GM23338 (cell line): Measurements from ENCODE around the gene DLG2. TPM values are rescaled to one million over a fixed set of nuclear protein-coding genes. Genes with fewer than 3 reads are reported as not detected.

Experiments used
- ATAC-seq: fragments of 200-7000 bp; cut with Tn5 transposase; 3 replicates; pipeline ENCODE4 v1.9.1; 2020
- DNase-seq: peaks from one replicate; pipeline ENCODE4 v3.0.0-alpha.2; 2015; ENCODE audit warnings: low spot score
- H2AFZ ChIP-seq: fragments of 200-600 bp; sonication (generic); 2 replicates; pipeline ENCODE4 v1.8.0; 2016; ENCODE audit warnings: antibody characterized with exemption, mild to moderate bottlenecking, moderate library complexity
- H3F3A ChIP-seq: fragments of 200-600 bp; sonication (generic); replicated peaks from 2 replicates; pipeline ENCODE4 v1.8.0; 2017; ENCODE audit warnings: antibody characterized with exemption, mixed run types, low read depth
- H3K27ac ChIP-seq: fragments of 200-600 bp; sonication (generic); 2 replicates; pipeline ENCODE4 v1.6.1; 2016; ENCODE audit warnings: low read depth
- H3K27me3 ChIP-seq: fragments of 200-600 bp; sonication (generic); 2 replicates; pipeline ENCODE4 v1.8.0; 2016; ENCODE audit warnings: mild to moderate bottlenecking, mixed run types, moderate library complexity; ENCODE audit not compliant: insufficient read depth
- H3K36me3 ChIP-seq: fragments of 200-600 bp; sonication (generic); 2 replicates; pipeline ENCODE4 v1.8.0; 2016; ENCODE audit warnings: mild to moderate bottlenecking; ENCODE audit not compliant: insufficient read depth
- H3K4me1 ChIP-seq: fragments of 200-600 bp; sonication (generic); 2 replicates; pipeline ENCODE4 v1.8.0; 2016; ENCODE audit warnings: mild to moderate bottlenecking, moderate library complexity; ENCODE audit not compliant: insufficient read depth
- H3K4me2 ChIP-seq: fragments of 200-600 bp; sonication (generic); 2 replicates; pipeline ENCODE4 v1.7.1; 2017; ENCODE audit warnings: mixed run types
- H3K4me3 ChIP-seq: fragments of 200-600 bp; sonication (generic); 2 replicates; pipeline ENCODE4 v1.6.1; 2016; ENCODE audit warnings: mixed run types
- H3K79me2 ChIP-seq: fragments of 200-600 bp; sonication (generic); replicated peaks from 2 replicates; pipeline ENCODE4 v1.8.0; 2017; ENCODE audit warnings: mild to moderate bottlenecking; ENCODE audit not compliant: insufficient read depth
- H3K9me2 ChIP-seq: fragments of 200-600 bp; sonication (generic); 2 replicates; pipeline ENCODE4 v1.8.0; 2017; ENCODE audit not compliant: insufficient read depth
- H4K20me1 ChIP-seq: fragments of 200-600 bp; sonication (generic); replicated peaks from 2 replicates; pipeline ENCODE4 v1.8.0; 2017; ENCODE audit warnings: mild to moderate bottlenecking; ENCODE audit not compliant: insufficient read depth
- H3K27ac Mint-ChIP-seq: 2 replicates; pipeline ENCODE4 v1.8.0; 2020; ENCODE audit warnings: inconsistent platforms, mild to moderate bottlenecking, moderate library complexity, mixed read lengths
- H3K27me3 Mint-ChIP-seq: 3 replicates; pipeline ENCODE4 v1.8.0; 2022; ENCODE audit warnings: low read depth, mild to moderate bottlenecking, moderate library complexity, mixed read lengths, inconsistent platforms; ENCODE audit not compliant: insufficient read depth, poor library complexity
- H3K36me3 Mint-ChIP-seq: 3 replicates; pipeline ENCODE4 v1.8.0; 2021; ENCODE audit warnings: low read depth, mild to moderate bottlenecking, inconsistent platforms, moderate library complexity, mixed read lengths
- H3K4me1 Mint-ChIP-seq: 3 replicates; pipeline ENCODE4 v1.8.0; 2020; ENCODE audit warnings: mild to moderate bottlenecking, inconsistent platforms, mixed read lengths
- H3K4me3 Mint-ChIP-seq: 3 replicates; pipeline ENCODE4 v1.8.0; 2021; ENCODE audit warnings: moderate library complexity, mild to moderate bottlenecking, inconsistent platforms, mixed read lengths
- H3K9me3 Mint-ChIP-seq: 3 replicates; pipeline ENCODE4 v1.8.0; 2020; ENCODE audit warnings: moderate library complexity, mild to moderate bottlenecking, inconsistent platforms, mixed read lengths
- EZH2 ChIP-seq: fragments of 200-600 bp; sonication (generic); IDR thresholded peaks from one replicate; pipeline ENCODE4 v1.8.0; 2017; ENCODE audit warnings: antibody characterized with exemption, mild to moderate bottlenecking, low read depth; ENCODE audit not compliant: unreplicated experiment
- EZH2phosphoT487 ChIP-seq: fragments of 200-600 bp; sonication (generic); IDR thresholded peaks from one replicate; pipeline ENCODE4 v1.8.1; 2018; ENCODE audit warnings: antibody characterized with exemption; ENCODE audit not compliant: unreplicated experiment
- JUNB ChIP-seq: IDR thresholded peaks from one replicate; pipeline ENCODE4 v1.6.1; 2016; ENCODE audit warnings: antibody characterized with exemption; ENCODE audit not compliant: unreplicated experiment
- NANOG ChIP-seq: IDR thresholded peaks from 2 replicates; pipeline ENCODE4 v1.6.1; 2016; ENCODE audit warnings: antibody characterized with exemption, borderline replicate concordance
- POLR2AphosphoS5 ChIP-seq: IDR thresholded peaks from 2 replicates; pipeline ENCODE4 v1.6.1; 2016; ENCODE audit warnings: antibody characterized with exemption, low read depth
- STAT1 ChIP-seq: IDR thresholded peaks from one replicate; pipeline ENCODE4 v1.6.1; 2016; ENCODE audit warnings: antibody characterized with exemption; ENCODE audit not compliant: unreplicated experiment
- ZNF114 ChIP-seq: fragments of 250-450 bp; sonication (Bioruptor Pico); IDR thresholded peaks from 2 replicates; pipeline ENCODE4 v1.5.0; 2020; ENCODE audit warnings: mild to moderate bottlenecking, moderate library complexity
- ZNF331 ChIP-seq: fragments of 250-450 bp; sonication (Bioruptor Pico); IDR thresholded peaks from 2 replicates; pipeline ENCODE4 v1.5.0; 2020; ENCODE audit warnings: low read depth, mild to moderate bottlenecking, moderate library complexity
- polyA plus RNA-seq: library from polyadenylated mRNA; unstranded; fragments of >200 nt; fragmentation: Nextera tagmentation; extraction: Ambion mirVana; gene quantifications from 2 replicates; pipeline ENCODE4 v1.2.1, GENCODE V29; 2016
- total RNA-seq: library from RNA; depleted of rRNA; stranded (reverse); fragments of >200 nt; shearing (Covaris generic); gene quantifications from 2 replicates; pipeline ENCODE4 v1.2.3, GENCODE V29; 2014
- TF ChIP-seq, protein P1 (sequence below): IDR thresholded peaks from one replicate; pipeline ENCODE4 v1.6.1; 2018; ENCODE audit warnings: antibody characterized with exemption; ENCODE audit not compliant: unreplicated experiment
- TF ChIP-seq, protein P2 (sequence below): fragments of 250-450 bp; sonication (Bioruptor Pico); IDR thresholded peaks from 2 replicates; pipeline ENCODE4 v1.5.0; 2020; ENCODE audit warnings: mild to moderate bottlenecking, moderate library complexity
- TF ChIP-seq, protein P3 (sequence below): IDR thresholded peaks from 2 replicates; pipeline ENCODE4 v1.6.1; 2016; ENCODE audit warnings: antibody characterized with exemption
- TF ChIP-seq, protein P4 (sequence below), 2 experiments: fragments of 200-600 bp in 1 of 2; sonication (generic) in 1 of 2; conservative IDR thresholded peaks; 2 replicates each; pipeline versions ENCODE4 v1.5.1 to v1.6.1; 2016 to 2017; ENCODE audit warnings: antibody characterized with exemption in 2 of 2, low read depth in 2 of 2, mild to moderate bottlenecking in 2 of 2, moderate library complexity in 1 of 2

Gene DLG2
- total and polyA plus RNA-seq, 2 experiments from 2014 or later, result 19.8 to 21.5 TPM

DNA sequence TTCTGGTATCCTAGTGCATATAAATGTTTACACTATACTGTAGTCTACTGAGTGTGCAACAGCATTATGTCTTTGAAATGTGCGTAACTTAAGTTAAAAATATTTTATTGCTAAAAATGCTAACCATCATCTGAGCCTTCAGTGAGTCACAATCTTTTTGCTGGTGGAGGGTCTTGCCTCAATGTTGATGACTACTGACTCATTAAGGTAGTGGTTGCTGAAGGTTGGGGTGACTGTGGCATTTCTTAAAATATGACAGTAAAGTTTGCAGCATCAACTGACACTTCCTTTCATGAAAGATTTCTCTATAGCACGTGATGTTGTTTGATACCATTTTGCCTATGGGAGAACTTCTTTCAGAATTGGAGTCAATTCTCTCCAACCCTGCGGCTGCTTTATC lies 46.2 kb upstream of the DLG2 start:
- no peak for TF ChIP-seq POLR2AphosphoS5
- no peak for TF ChIP-seq STAT1
- no peak for TF ChIP-seq JUNB
- no peak for TF ChIP-seq ZNF114 (CRISPR knock-in tag)
- TF ChIP-seq NANOG, result no peak
- TF ChIP-seq EZH2, result no peak
- no peak for TF ChIP-seq EZH2phosphoT487
- TF ChIP-seq, protein P1, sequence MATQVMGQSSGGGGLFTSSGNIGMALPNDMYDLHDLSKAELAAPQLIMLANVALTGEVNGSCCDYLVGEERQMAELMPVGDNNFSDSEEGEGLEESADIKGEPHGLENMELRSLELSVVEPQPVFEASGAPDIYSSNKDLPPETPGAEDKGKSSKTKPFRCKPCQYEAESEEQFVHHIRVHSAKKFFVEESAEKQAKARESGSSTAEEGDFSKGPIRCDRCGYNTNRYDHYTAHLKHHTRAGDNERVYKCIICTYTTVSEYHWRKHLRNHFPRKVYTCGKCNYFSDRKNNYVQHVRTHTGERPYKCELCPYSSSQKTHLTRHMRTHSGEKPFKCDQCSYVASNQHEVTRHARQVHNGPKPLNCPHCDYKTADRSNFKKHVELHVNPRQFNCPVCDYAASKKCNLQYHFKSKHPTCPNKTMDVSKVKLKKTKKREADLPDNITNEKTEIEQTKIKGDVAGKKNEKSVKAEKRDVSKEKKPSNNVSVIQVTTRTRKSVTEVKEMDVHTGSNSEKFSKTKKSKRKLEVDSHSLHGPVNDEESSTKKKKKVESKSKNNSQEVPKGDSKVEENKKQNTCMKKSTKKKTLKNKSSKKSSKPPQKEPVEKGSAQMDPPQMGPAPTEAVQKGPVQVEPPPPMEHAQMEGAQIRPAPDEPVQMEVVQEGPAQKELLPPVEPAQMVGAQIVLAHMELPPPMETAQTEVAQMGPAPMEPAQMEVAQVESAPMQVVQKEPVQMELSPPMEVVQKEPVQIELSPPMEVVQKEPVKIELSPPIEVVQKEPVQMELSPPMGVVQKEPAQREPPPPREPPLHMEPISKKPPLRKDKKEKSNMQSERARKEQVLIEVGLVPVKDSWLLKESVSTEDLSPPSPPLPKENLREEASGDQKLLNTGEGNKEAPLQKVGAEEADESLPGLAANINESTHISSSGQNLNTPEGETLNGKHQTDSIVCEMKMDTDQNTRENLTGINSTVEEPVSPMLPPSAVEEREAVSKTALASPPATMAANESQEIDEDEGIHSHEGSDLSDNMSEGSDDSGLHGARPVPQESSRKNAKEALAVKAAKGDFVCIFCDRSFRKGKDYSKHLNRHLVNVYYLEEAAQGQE, result no peak
- TF ChIP-seq, protein P2, sequence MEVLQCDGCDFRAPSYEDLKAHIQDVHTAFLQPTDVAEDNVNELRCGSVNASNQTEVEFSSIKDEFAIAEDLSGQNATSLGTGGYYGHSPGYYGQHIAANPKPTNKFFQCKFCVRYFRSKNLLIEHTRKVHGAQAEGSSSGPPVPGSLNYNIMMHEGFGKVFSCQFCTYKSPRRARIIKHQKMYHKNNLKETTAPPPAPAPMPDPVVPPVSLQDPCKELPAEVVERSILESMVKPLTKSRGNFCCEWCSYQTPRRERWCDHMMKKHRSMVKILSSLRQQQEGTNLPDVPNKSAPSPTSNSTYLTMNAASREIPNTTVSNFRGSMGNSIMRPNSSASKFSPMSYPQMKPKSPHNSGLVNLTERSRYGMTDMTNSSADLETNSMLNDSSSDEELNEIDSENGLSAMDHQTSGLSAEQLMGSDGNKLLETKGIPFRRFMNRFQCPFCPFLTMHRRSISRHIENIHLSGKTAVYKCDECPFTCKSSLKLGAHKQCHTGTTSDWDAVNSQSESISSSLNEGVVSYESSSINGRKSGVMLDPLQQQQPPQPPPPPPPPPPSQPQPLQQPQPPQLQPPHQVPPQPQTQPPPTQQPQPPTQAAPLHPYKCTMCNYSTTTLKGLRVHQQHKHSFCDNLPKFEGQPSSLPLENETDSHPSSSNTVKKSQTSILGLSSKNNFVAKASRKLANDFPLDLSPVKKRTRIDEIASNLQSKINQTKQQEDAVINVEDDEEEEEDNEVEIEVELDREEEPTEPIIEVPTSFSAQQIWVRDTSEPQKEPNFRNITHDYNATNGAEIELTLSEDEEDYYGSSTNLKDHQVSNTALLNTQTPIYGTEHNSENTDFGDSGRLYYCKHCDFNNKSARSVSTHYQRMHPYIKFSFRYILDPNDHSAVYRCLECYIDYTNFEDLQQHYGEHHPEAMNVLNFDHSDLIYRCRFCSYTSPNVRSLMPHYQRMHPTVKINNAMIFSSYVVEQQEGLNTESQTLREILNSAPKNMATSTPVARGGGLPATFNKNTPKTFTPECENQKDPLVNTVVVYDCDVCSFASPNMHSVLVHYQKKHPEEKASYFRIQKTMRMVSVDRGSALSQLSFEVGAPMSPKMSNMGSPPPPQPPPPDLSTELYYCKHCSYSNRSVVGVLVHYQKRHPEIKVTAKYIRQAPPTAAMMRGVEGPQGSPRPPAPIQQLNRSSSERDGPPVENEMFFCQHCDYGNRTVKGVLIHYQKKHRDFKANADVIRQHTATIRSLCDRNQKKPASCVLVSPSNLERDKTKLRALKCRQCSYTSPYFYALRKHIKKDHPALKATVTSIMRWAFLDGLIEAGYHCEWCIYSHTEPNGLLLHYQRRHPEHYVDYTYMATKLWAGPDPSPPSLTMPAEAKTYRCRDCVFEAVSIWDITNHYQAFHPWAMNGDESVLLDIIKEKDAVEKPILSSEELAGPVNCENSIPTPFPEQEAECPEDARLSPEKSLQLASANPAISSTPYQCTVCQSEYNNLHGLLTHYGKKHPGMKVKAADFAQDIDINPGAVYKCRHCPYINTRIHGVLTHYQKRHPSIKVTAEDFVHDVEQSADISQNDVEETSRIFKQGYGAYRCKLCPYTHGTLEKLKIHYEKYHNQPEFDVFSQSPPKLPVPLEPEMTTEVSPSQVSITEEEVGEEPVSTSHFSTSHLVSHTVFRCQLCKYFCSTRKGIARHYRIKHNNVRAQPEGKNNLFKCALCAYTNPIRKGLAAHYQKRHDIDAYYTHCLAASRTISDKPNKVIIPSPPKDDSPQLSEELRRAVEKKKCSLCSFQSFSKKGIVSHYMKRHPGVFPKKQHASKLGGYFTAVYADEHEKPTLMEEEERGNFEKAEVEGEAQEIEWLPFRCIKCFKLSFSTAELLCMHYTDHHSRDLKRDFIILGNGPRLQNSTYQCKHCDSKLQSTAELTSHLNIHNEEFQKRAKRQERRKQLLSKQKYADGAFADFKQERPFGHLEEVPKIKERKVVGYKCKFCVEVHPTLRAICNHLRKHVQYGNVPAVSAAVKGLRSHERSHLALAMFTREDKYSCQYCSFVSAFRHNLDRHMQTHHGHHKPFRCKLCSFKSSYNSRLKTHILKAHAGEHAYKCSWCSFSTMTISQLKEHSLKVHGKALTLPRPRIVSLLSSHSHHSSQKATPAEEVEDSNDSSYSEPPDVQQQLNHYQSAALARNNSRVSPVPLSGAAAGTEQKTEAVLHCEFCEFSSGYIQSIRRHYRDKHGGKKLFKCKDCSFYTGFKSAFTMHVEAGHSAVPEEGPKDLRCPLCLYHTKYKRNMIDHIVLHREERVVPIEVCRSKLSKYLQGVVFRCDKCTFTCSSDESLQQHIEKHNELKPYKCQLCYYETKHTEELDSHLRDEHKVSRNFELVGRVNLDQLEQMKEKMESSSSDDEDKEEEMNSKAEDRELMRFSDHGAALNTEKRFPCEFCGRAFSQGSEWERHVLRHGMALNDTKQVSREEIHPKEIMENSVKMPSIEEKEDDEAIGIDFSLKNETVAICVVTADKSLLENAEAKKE, result no peak
- TF ChIP-seq, protein P3, sequence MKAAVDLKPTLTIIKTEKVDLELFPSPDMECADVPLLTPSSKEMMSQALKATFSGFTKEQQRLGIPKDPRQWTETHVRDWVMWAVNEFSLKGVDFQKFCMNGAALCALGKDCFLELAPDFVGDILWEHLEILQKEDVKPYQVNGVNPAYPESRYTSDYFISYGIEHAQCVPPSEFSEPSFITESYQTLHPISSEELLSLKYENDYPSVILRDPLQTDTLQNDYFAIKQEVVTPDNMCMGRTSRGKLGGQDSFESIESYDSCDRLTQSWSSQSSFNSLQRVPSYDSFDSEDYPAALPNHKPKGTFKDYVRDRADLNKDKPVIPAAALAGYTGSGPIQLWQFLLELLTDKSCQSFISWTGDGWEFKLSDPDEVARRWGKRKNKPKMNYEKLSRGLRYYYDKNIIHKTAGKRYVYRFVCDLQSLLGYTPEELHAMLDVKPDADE, result no peak
- TF ChIP-seq, protein P4, sequence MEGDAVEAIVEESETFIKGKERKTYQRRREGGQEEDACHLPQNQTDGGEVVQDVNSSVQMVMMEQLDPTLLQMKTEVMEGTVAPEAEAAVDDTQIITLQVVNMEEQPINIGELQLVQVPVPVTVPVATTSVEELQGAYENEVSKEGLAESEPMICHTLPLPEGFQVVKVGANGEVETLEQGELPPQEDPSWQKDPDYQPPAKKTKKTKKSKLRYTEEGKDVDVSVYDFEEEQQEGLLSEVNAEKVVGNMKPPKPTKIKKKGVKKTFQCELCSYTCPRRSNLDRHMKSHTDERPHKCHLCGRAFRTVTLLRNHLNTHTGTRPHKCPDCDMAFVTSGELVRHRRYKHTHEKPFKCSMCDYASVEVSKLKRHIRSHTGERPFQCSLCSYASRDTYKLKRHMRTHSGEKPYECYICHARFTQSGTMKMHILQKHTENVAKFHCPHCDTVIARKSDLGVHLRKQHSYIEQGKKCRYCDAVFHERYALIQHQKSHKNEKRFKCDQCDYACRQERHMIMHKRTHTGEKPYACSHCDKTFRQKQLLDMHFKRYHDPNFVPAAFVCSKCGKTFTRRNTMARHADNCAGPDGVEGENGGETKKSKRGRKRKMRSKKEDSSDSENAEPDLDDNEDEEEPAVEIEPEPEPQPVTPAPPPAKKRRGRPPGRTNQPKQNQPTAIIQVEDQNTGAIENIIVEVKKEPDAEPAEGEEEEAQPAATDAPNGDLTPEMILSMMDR (conservative IDR thresholded peaks at IDR 0.05; ENCODE audit: low read depth in 2 of 2), result no peak
- no peak for TF ChIP-seq ZNF331
- no peak for ATAC-seq
- no peaks in the 10 kb centered on the region for H3F3A ChIP-seq
- H3K4me1 Mint-ChIP-seq, result peaks cover 8% of the 10 kb centered on the region; the same call in 1 of the 3 replicates
- no peak overlapping the region for H2AFZ ChIP-seq
- no peak for DNase-seq
- peaks cover 3% of the 10 kb centered on the region for H3K27me3 Mint-ChIP-seq
- H3K4me1 ChIP-seq, result peaks cover 5% of the 10 kb centered on the region; the same call in 1 of the 2 replicates
- no peak overlapping the region for H3K4me2 ChIP-seq
- H3K4me3 ChIP-seq, result no peak overlapping the region
- no peaks in the 10 kb centered on the region for H3K79me2 ChIP-seq
- no peak overlapping the region for H3K27ac Mint-ChIP-seq
- H3K9me3 Mint-ChIP-seq, result peaks cover 20% of the 10 kb centered on the region; the same call in 2 of the 3 replicates
- peaks cover 6% of the 10 kb centered on the region; the same call in 1 of the 3 replicates for H3K36me3 Mint-ChIP-seq
- H3K36me3 ChIP-seq, result no peaks in the 10 kb centered on the region
- peaks cover 33% of the 10 kb centered on the region; the same call in 1 of the 2 replicates for H3K27me3 ChIP-seq
- H3K27ac ChIP-seq, result no peak overlapping the region
- no peaks in the 10 kb centered on the region for H3K9me2 ChIP-seq
- H4K20me1 ChIP-seq, result no peaks in the 10 kb centered on the region
- no peak overlapping the region for H3K4me3 Mint-ChIP-seq
